Neural cell (in vitro differentiated cells): Measurements from ENCODE around the gene ZNF248. TPM values are rescaled to one million over a fixed set of nuclear protein-coding genes. Genes with fewer than 3 reads are reported as not detected.

Source experiments
- H2AFZ ChIP-seq: fragments of 200-600, 300-800 bp; sonication (generic), shearing (Covaris generic); 2 replicates; pipeline ENCODE4 v1.6.0; 2014; ENCODE audit warnings: low read depth, mild to moderate bottlenecking, antibody characterized with exemption, low read length, moderate library complexity
- H3F3A ChIP-seq: fragments of 200-600 bp; shearing (Covaris generic); 2 replicates; pipeline ENCODE4 v1.6.1; 2016; ENCODE audit warnings: mild to moderate bottlenecking, moderate library complexity, mixed read lengths, antibody characterized with exemption, low read length; ENCODE audit not compliant: insufficient read depth, poor library complexity, severe bottlenecking
- H3K27ac ChIP-seq: fragments of 200-600, 300-800 bp; sonication (generic), shearing (Covaris generic); 2 replicates; pipeline ENCODE4 v1.5.1; 2014; ENCODE audit warnings: mild to moderate bottlenecking, low read length, moderate library complexity
- H3K27me3 ChIP-seq: fragments of 300-800, 200-600 bp; sonication (generic), shearing (Covaris generic); 2 replicates; pipeline ENCODE4 v1.6.0; 2014; ENCODE audit warnings: mild to moderate bottlenecking, low read depth, low read length, moderate library complexity; ENCODE audit not compliant: insufficient read depth
- H3K36me3 ChIP-seq: fragments of 300-800, 200-600 bp; sonication (generic), shearing (Covaris generic); 2 replicates; pipeline ENCODE4 v1.5.1; 2014; ENCODE audit warnings: mild to moderate bottlenecking, antibody characterized with exemption, low read length, moderate library complexity; ENCODE audit not compliant: insufficient read depth
- H3K4me2 ChIP-seq: fragments of 300-800, 200-600 bp; sonication (generic), shearing (Covaris generic); 2 replicates; pipeline ENCODE4 v1.6.0; 2014; ENCODE audit warnings: mild to moderate bottlenecking, low read length
- H3K4me3 ChIP-seq: fragments of 300-800, 200-600 bp; sonication (generic), shearing (Covaris generic); 2 replicates; pipeline ENCODE4 v1.5.1; 2014; ENCODE audit warnings: mild to moderate bottlenecking, low read length, moderate library complexity
- H3K79me2 ChIP-seq: fragments of 200-600 bp; shearing (Covaris generic); replicated peaks from 2 replicates; pipeline ENCODE4 v1.6.0; 2014; ENCODE audit warnings: mild to moderate bottlenecking, low read length, moderate library complexity; ENCODE audit not compliant: insufficient read depth
- H3K9ac ChIP-seq: fragments of 300-800, 200-600 bp; sonication (generic), shearing (Covaris generic); 2 replicates; pipeline ENCODE4 v1.6.1; 2016; ENCODE audit warnings: mild to moderate bottlenecking, low read length, mixed read lengths
- H3K9me2 ChIP-seq: fragments of 200-600 bp; shearing (Covaris generic); 2 replicates; pipeline ENCODE4 v1.6.1; 2016; ENCODE audit warnings: mild to moderate bottlenecking, low read length, mixed read lengths; ENCODE audit not compliant: insufficient read depth
- H3K9me3 ChIP-seq: fragments of 200-600, 300-800 bp; sonication (generic), shearing (Covaris generic); 2 replicates; pipeline ENCODE4 v1.6.1; 2016; ENCODE audit warnings: mild to moderate bottlenecking, mixed run types, low read length, moderate library complexity, mixed read lengths
- H4K20me1 ChIP-seq: fragments of 200-600 bp; shearing (Covaris generic); 2 replicates; pipeline ENCODE4 v1.6.1; 2016; ENCODE audit warnings: mild to moderate bottlenecking, mixed run types; ENCODE audit not compliant: insufficient read depth
- EP300 ChIP-seq: fragments of 450-650 bp; conservative IDR thresholded peaks from 2 replicates; pipeline ENCODE4 v1.6.1; 2014; ENCODE audit warnings: antibody characterized with exemption, mild to moderate bottlenecking, moderate library complexity; ENCODE audit not compliant: poor library complexity, severe bottlenecking
- EZH2 ChIP-seq: fragments of 200-600, 300-800 bp; shearing (Covaris generic), sonication (generic); IDR thresholded peaks from 2 replicates; pipeline ENCODE4 v1.6.1; 2014; ENCODE audit warnings: antibody characterized with exemption, low read length, borderline replicate concordance, mild to moderate bottlenecking; ENCODE audit not compliant: insufficient read depth, poor library complexity, severe bottlenecking
- MXI1 ChIP-seq: fragments of 450-650 bp; conservative IDR thresholded peaks from 2 replicates; pipeline ENCODE4 v1.6.1; 2014; ENCODE audit warnings: antibody characterized with exemption, mild to moderate bottlenecking; ENCODE audit not compliant: poor library complexity, severe bottlenecking
- POLR2AphosphoS5 ChIP-seq: IDR thresholded peaks from 2 replicates; pipeline ENCODE4 v1.6.1; 2012
- RAD21 ChIP-seq: fragments of 450-650 bp; conservative IDR thresholded peaks from 2 replicates; pipeline ENCODE4 v1.6.1; 2014; ENCODE audit warnings: antibody characterized with exemption, mild to moderate bottlenecking, moderate library complexity
- REST ChIP-seq: IDR thresholded peaks from 2 replicates; pipeline ENCODE4 v1.6.1; 2012; ENCODE audit warnings: borderline replicate concordance
- SMC3 ChIP-seq: fragments of 450-650 bp; conservative IDR thresholded peaks from 2 replicates; pipeline ENCODE4 v1.6.1; 2014; ENCODE audit warnings: antibody characterized with exemption, mild to moderate bottlenecking, moderate library complexity; ENCODE audit not compliant: poor library complexity
- TAF1 ChIP-seq: IDR thresholded peaks from 2 replicates; pipeline ENCODE4 v1.6.1; 2012; ENCODE audit warnings: low read depth
- polyA plus RNA-seq: library from polyadenylated mRNA; depleted of rRNA; stranded (reverse); fragments of >200 nt; gene quantifications from 2 replicates; pipeline ENCODE4 v1.2.3, GENCODE V29; 2014
- TF ChIP-seq, protein P1 (sequence below): fragments of 450-650 bp; IDR thresholded peaks from 2 replicates; pipeline ENCODE4 v1.5.1; 2014; ENCODE audit warnings: antibody characterized with exemption, mild to moderate bottlenecking, moderate library complexity; ENCODE audit not compliant: poor library complexity, severe bottlenecking

Gene ZNF248
- polyA plus RNA-seq, 1 donor from 2014 or later, result 0.24 TPM

- Histone ChIP-seq H3K9me3 (no peaks in the 10 kb centered on the region), H3K9me2 (no peaks in the 10 kb centered on the region), H3F3A (no peaks in the 10 kb centered on the region), H3K4me2 (no peak overlapping the region), H3K27ac (no peak overlapping the region), H3K36me3 (no peaks in the 10 kb centered on the region), H4K20me1 (no peaks in the 10 kb centered on the region), H3K9ac (no peak overlapping the region), H2AFZ (no peak overlapping the region), H3K4me3 (no peak overlapping the region), H3K27me3 (no peaks in the 10 kb centered on the region), H3K79me2 (no peaks in the 10 kb centered on the region)
- TF ChIP-seq EP300, result no peak
- no peak for TF ChIP-seq EZH2
- TF ChIP-seq POLR2AphosphoS5, result no peak
- no peak for TF ChIP-seq MXI1
- no peak for TF ChIP-seq REST
- no peak for TF ChIP-seq TAF1
- TF ChIP-seq, protein P1, sequence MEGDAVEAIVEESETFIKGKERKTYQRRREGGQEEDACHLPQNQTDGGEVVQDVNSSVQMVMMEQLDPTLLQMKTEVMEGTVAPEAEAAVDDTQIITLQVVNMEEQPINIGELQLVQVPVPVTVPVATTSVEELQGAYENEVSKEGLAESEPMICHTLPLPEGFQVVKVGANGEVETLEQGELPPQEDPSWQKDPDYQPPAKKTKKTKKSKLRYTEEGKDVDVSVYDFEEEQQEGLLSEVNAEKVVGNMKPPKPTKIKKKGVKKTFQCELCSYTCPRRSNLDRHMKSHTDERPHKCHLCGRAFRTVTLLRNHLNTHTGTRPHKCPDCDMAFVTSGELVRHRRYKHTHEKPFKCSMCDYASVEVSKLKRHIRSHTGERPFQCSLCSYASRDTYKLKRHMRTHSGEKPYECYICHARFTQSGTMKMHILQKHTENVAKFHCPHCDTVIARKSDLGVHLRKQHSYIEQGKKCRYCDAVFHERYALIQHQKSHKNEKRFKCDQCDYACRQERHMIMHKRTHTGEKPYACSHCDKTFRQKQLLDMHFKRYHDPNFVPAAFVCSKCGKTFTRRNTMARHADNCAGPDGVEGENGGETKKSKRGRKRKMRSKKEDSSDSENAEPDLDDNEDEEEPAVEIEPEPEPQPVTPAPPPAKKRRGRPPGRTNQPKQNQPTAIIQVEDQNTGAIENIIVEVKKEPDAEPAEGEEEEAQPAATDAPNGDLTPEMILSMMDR, result no peak
- no peak for TF ChIP-seq SMC3
- TF ChIP-seq RAD21, result no peak
Observed at GRCh38 chr10:37854626-37855025, 2.8 kb downstream of the ZNF248 start.

- Histone ChIP-seq H3K79me2 (no peaks in the 10 kb centered on the region), H3K9ac (no peak overlapping the region), H3K4me3 (no peak overlapping the region), H3K27ac (no peak overlapping the region), H3K27me3 (no peaks in the 10 kb centered on the region), H2AFZ (no peak overlapping the region), H3K9me3 (no peaks in the 10 kb centered on the region), H3K9me2 (no peaks in the 10 kb centered on the region), H3K36me3 (no peaks in the 10 kb centered on the region), H4K20me1 (no peaks in the 10 kb centered on the region), H3F3A (no peaks in the 10 kb centered on the region), H3K4me2 (no peak overlapping the region)
- TF ChIP-seq RAD21, result no peak
- TF ChIP-seq EZH2, result no peak
- no peak for TF ChIP-seq SMC3
- TF ChIP-seq TAF1, result no peak
- no peak for TF ChIP-seq MXI1
- TF ChIP-seq EP300, result no peak
- TF ChIP-seq, protein P1, result no peak
- no peak for TF ChIP-seq POLR2AphosphoS5
- no peak for TF ChIP-seq REST
Observed at GRCh38 chr10:37844644-37845043, 12.8 kb downstream of the ZNF248 start.
